Measurements from ENCODE around the gene HMGCL.
"Not testable (repeated sequence)": the region's sequence is repeated elsewhere in the genome, so short reads cannot be mapped to it uniquely, and the experiment has no call there.

The HMGCL gene

GRCh38 chr1:23825762-23826522 is 713 bp upstream of the HMGCL start:
- FAIRE-seq = no peak

- no peak for FAIRE-seq
These were observed 536 bp downstream of the HMGCL start for GRCh38 chr1:23824711-23825075.

- FAIRE-seq = no peak
These were observed 1.5 kb downstream of the HMGCL start for GRCh38 chr1:23823767-23824166.

- no peak for FAIRE-seq
These were observed 7.6 kb downstream of the HMGCL start for GRCh38 chr1:23817633-23818032.

- no peak for FAIRE-seq
These were observed 8.3 kb downstream of the HMGCL start for GRCh38 chr1:23816906-23817305.

GRCh38 chr1:23816361-23816760 is 8.9 kb downstream of the HMGCL start:
- no peak for FAIRE-seq

- FAIRE-seq = no peak
These were observed 11.2 kb downstream of the HMGCL start for GRCh38 chr1:23814016-23814415.

- FAIRE-seq = no peak
These were observed 14.2 kb downstream of the HMGCL start for GRCh38 chr1:23810818-23811540.

GRCh38 chr1:23809751-23810171 is 15.5 kb downstream of the HMGCL start:
- no peak for FAIRE-seq

GRCh38 chr1:23807453-23807852 is 17.8 kb downstream of the HMGCL start:
- no peak for FAIRE-seq

- FAIRE-seq = no peak
These were observed 18.9 kb downstream of the HMGCL start for GRCh38 chr1:23806280-23806679.

- no peak for FAIRE-seq
These were observed 20.2 kb downstream of the HMGCL start for GRCh38 chr1:23805025-23805424.

- FAIRE-seq = no peak
These were observed 20.9 kb downstream of the HMGCL start for GRCh38 chr1:23804183-23804835.

GRCh38 chr1:23803674-23804073 is 21.6 kb downstream of the HMGCL start:
- no peak for FAIRE-seq

GRCh38 chr1:23802809-23803342 is 22.4 kb downstream of the HMGCL start:
- FAIRE-seq = not testable (repeated sequence)

GRCh38 chr1:23801876-23802275 is 23.4 kb downstream of the HMGCL start:
- FAIRE-seq = no peak

GRCh38 chr1:23801338-23801748 is 23.9 kb downstream of the HMGCL start:
- FAIRE-seq = no peak

- FAIRE-seq = no peak
These were observed 24.6 kb downstream of the HMGCL start, which contains the start of gene GALE for GRCh38 chr1:23800400-23801337. Gene GALE, minus strand, starts transcription at chr1:23800754. Its CDS starts 1,747 bp downstream, at chr1:23799007.

- FAIRE-seq = no peak
These were observed 25.4 kb downstream of the HMGCL start for GRCh38 chr1:23799570-23800399.

- no peak for FAIRE-seq
These were observed 26.0 kb downstream of the HMGCL start for GRCh38 chr1:23799255-23799569.

- no peak for FAIRE-seq
These were observed 26.5 kb downstream of the HMGCL start for GRCh38 chr1:23798662-23799142.
